Measurements from ENCODE around the gene GRIK5.

Gene GRIK5

DNA sequence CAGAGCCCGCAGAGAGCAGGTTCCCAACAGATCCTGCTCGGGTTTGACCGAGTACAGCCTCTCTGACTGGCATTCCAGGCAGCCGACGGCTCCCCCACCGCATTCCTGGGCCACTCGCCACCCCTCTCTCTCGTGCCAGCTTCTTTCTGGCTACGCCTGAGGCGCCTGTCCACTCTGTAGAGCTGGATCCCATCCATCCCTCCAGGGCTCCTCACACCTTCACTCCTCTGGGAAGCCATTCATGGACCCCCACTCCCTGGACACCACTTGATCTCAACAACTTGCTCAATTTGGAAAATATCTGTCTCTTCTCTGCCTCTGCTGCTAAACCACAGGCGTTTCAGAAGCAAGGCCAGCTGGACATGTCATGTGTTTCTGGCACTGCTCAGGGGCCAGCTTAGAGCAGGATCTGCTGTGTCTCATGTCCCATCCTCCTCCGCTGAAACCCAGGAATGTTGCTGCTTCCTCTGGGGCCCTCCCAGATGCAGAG, 45.3 kb downstream of the GRIK5 start:
- no peaks in the 10 kb centered on the region for H3K36me3 ChIP-seq (ENCODE audit: control insufficient read depth in 2 of 2, insufficient read depth in 1 of 2, low read length in 2 of 2)
- POLR2A ChIA-PET = no interaction called here
- H3K4me1 ChIP-seq (ENCODE audit: control insufficient read depth, insufficient read depth, low read length) = no peaks in the 10 kb centered on the region
- H3K9me3 ChIP-seq (ENCODE audit: control insufficient read depth, insufficient read depth, low read depth, low read length) = no peaks in the 10 kb centered on the region
- CTCF ChIA-PET = interaction anchor here (0.7 to 2.6 kb wide), 6 partner anchors 8 to 754 kb away, joined by 3 to 13 read pairs (median 5); no protein-coding TSS in a partner anchor
- no peak overlapping the region for H3K4me3 ChIP-seq (ENCODE audit: low read depth, low read length)
- no peak overlapping the region for H3K27ac ChIP-seq (ENCODE audit: extremely low read depth, low read depth, low read length)
- no peak for TF ChIP-seq ZNF621 (tag by site-specific recombination; IDR thresholded peaks at IDR 0.05)
- no peak for TF ChIP-seq SP7 (tag by site-specific recombination; IDR thresholded peaks at IDR 0.05)

DNA sequence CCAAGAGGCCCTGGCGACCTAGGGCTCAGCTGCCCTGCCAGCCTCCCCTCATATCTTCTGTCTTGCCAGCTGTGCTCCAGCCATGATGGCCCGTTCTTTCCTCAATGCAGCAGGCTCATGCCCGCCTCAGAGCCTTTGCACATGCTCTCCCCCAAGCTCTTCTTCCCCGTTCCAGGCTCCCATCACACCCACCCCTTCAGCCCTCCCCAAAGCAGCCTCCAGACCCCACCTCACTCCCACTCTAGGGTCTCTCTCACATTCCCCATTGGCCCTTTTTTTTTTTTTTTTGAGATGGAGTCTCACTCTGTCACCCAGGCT, 46.1 kb downstream of the GRIK5 start:
- POLR2A ChIA-PET = interaction anchor here (1.2 kb wide), 1 partner anchor 27 kb away, joined by 3 read pairs; no protein-coding TSS in a partner anchor
- TF ChIP-seq IKZF3 (tag by site-specific recombination; IDR thresholded peaks at IDR 0.05) (no peak), ZNF623 (tag by site-specific recombination; IDR thresholded peaks at IDR 0.05) (peak; percentile 97), GLIS2 (tag by site-specific recombination; IDR thresholded peaks at IDR 0.05) (0 out of 2 replicates have a peak, but pooled peaks have one; percentile 4), ZNF707 (tag by site-specific recombination; IDR thresholded peaks at IDR 0.05) (no peak), PRDM4 (tag by site-specific recombination; IDR thresholded peaks at IDR 0.05) (no peak), ZBTB11 (tag by site-specific recombination; conservative IDR thresholded peaks at IDR 0.05; ENCODE audit: low read depth) (no peak), GLIS1 (tag by site-specific recombination; IDR thresholded peaks at IDR 0.05) (no peak), KLF10 (tag by site-specific recombination; IDR thresholded peaks at IDR 0.05) (no peak)
- TF ChIP-seq, protein P1, sequence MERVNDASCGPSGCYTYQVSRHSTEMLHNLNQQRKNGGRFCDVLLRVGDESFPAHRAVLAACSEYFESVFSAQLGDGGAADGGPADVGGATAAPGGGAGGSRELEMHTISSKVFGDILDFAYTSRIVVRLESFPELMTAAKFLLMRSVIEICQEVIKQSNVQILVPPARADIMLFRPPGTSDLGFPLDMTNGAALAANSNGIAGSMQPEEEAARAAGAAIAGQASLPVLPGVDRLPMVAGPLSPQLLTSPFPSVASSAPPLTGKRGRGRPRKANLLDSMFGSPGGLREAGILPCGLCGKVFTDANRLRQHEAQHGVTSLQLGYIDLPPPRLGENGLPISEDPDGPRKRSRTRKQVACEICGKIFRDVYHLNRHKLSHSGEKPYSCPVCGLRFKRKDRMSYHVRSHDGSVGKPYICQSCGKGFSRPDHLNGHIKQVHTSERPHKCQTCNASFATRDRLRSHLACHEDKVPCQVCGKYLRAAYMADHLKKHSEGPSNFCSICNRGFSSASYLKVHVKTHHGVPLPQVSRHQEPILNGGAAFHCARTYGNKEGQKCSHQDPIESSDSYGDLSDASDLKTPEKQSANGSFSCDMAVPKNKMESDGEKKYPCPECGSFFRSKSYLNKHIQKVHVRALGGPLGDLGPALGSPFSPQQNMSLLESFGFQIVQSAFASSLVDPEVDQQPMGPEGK (tag by site-specific recombination; IDR thresholded peaks at IDR 0.05) = no peak
- TF ChIP-seq, protein P2, sequence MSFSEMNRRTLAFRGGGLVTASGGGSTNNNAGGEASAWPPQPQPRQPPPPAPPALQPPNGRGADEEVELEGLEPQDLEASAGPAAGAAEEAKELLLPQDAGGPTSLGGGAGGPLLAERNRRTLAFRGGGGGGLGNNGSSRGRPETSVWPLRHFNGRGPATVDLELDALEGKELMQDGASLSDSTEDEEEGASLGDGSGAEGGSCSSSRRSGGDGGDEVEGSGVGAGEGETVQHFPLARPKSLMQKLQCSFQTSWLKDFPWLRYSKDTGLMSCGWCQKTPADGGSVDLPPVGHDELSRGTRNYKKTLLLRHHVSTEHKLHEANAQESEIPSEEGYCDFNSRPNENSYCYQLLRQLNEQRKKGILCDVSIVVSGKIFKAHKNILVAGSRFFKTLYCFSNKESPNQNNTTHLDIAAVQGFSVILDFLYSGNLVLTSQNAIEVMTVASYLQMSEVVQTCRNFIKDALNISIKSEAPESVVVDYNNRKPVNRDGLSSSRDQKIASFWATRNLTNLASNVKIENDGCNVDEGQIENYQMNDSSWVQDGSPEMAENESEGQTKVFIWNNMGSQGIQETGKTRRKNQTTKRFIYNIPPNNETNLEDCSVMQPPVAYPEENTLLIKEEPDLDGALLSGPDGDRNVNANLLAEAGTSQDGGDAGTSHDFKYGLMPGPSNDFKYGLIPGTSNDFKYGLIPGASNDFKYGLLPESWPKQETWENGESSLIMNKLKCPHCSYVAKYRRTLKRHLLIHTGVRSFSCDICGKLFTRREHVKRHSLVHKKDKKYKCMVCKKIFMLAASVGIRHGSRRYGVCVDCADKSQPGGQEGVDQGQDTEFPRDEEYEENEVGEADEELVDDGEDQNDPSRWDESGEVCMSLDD (tag by site-specific recombination; IDR thresholded peaks at IDR 0.05) = no peak
- H3K27ac ChIP-seq (ENCODE audit: extremely low read depth, low read depth, low read length) = no peak overlapping the region
- H3K4me3 ChIP-seq (ENCODE audit: low read depth, low read length) = no peak overlapping the region
- H3K36me3 ChIP-seq (ENCODE audit: control insufficient read depth in 2 of 2, insufficient read depth in 1 of 2, low read length in 2 of 2) = no peaks in the 10 kb centered on the region
- H3K9me3 ChIP-seq (ENCODE audit: control insufficient read depth, insufficient read depth, low read depth, low read length) = no peaks in the 10 kb centered on the region
- no peaks in the 10 kb centered on the region for H3K4me1 ChIP-seq (ENCODE audit: control insufficient read depth, insufficient read depth, low read length)
- CTCF ChIA-PET = interaction anchor here (0.5 to 2.6 kb wide), 18 partner anchors 8 to 754 kb away, joined by 3 to 13 read pairs (median 4); partner anchors contain the start of gene RABAC1
